ENCODE measurements around the gene LACTB.

GRCh38 chr15:63082366-63082765, 39.3 kb upstream of the LACTB start:
- no peak for TF ChIP-seq CTCF (IDR thresholded peaks at IDR 0.05)
- TF ChIP-seq POLR2A (IDR thresholded peaks at IDR 0.05), result no peak

Measured in Peyer's patch (tissue), 4 donors.